ENCODE results near the gene WNT5B.

The WNT5B gene

DNA sequence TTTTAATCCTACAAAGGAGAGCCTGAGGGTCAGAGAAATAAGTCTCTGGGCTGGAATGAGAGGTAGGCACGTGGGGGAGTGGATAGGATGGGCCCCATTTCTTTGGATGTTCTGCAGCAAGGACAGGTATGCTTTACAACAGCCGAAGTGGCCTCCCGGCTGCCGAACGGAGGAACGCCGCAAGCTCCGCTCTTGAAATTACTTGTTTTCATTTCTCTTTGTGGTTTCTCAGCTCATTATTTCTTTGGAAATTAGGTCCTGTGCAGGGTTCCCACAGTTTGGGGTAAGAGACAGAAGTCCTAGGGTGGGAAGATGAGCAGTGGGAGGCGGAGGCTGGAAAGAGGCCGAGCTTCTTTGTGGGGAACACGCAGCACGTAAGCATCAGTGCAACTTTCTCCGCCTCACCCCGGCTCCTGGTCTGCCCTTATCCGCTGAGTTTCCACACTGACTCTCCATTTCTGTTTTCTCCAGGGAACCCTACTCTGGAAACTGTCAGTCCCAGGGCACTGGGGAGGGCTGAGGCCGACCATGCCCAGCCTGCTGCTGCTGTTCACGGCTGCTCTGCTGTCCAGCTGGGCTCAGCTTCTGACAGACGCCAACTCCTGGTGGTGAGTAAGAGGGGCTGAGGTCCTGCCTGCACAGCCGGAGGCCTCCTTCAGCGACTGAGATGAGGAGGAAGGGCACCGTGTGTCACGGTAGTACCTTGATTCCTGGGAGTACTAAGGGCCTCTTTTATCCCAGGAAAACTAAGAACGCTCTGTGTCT lies 2.0 kb downstream of the WNT5B start:
- DNase-seq = no peak

- no peak for DNase-seq
Measured at GRCh38 chr12:1632702-1633101, 3.7 kb downstream of the WNT5B start.

DNA sequence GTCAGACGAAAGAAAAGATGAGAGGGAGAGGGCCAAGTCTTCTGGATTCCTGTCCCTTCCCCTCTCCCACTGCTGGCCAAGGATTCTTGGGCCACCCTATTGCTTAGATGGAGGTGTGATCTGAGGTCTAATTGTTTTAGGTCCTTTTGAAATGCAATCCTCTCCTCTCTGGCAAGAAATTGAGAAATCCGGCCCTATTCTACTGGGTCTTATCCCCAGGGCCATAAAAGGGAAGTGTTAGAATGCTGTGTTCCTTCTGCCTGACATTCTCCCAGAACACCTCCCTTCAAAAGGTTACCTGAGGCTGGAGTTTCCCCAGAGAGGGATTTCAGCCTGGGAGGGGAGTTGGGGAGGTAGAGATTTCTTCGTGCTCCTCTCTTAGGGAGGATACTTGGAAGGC lies 4.4 kb downstream of the WNT5B start:
- no peak for DNase-seq

- no peak for DNase-seq
Measured at GRCh38 chr12:1634149-1634548, 5.1 kb downstream of the WNT5B start.

DNA sequence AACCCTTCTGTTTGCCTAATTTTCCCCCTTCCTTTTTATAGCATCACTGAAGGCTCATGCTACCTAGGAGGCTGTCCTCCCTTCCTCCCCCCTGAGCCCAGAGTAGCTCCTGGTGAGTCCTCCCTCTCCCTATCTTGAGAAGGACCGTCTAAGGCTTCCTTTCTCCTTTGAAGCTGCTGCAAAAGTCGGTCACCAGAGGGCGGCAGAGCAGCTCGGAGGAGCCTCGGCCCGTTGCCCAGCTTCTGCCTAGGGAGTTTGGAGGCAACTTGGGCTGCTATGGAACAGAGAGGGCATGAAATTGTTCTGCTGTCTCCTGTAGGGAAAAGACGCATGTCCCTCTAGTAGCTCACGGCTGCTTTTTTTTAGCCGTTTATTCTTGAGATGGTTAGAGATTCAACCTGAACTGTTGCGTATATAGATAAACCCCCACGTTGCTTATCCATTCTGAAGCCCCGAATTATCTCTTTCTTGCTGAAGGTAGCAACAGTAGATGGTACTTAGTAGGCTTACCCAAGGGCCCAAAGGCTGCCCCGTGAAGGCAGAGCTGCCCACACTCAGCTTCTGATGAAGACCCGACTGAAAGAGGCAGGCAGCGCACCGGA lies 5.7 kb downstream of the WNT5B start:
- peak; percentile 74 for DNase-seq

DNA sequence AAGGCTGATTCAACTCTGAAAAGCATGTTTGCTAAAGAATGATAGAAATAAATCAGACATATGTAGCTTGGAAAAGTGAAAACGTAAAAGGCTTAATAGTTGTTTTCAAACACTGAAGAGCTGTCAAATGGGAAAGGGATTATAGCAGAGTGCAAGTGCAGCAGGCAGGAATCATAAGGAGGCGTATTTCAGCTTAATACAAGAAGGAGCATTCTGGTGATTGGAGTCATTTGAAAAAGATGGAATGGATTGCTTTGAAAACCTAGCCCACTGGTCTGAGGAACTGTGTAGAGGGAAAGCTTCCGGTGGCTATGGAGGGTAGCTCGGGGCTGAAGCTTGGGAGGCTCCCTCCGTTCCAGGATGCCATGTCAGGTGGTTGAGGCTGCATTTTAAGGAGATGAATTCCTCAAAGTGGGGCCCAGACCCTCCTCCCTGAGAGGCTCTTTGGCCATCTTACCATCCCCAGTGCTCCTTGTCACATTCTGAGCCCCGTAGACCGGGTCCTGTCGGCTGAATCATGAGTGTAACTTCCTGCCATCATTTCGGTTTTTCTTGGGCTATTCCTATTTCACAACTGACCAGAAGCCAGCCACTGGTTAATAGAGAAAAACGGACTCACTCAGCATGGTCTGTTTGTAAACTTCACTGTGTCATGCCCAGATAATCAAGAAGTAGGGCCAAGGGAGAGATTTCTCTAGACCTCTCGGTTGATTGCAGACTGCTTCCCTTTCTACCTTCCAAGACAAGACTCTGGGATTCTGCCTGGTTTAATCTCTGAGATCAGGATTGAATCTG lies 6.5 kb downstream of the WNT5B start:
- no peak for DNase-seq

DNA sequence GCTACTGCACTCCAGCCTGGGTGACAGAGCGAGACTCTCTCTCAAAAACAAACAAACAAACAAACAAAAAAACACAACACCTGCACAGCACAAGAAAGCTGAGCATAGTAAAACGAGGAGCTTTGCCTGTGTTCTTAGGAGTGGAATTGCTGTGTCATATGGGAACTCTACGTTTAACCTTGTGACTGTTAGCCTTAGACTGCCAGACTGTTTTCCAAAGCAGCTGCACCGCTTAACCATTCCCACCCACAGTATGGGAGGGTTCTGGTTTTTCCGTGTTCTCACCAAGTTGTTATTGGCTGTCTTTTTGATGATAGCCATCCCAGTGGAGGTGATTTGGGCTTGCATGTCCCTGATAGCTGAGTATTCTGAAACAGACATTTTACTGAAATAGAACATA lies 9.2 kb downstream of the WNT5B start:
- DNase-seq = no peak

DNA sequence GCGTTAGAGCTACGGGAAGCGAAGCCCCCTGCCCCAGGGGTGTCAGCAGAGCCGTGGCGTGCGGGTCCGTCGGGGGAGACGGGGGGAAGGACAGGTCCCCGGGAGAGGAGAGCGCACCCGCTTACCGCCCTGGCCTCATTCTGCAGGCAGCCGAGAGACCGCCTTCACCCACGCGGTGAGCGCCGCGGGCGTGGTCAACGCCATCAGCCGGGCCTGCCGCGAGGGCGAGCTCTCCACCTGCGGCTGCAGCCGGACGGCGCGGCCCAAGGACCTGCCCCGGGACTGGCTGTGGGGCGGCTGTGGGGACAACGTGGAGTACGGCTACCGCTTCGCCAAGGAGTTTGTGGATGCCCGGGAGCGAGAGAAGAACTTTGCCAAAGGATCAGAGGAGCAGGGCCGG lies 10.5 kb downstream of the WNT5B start:
- DNase-seq = no peak

DNA sequence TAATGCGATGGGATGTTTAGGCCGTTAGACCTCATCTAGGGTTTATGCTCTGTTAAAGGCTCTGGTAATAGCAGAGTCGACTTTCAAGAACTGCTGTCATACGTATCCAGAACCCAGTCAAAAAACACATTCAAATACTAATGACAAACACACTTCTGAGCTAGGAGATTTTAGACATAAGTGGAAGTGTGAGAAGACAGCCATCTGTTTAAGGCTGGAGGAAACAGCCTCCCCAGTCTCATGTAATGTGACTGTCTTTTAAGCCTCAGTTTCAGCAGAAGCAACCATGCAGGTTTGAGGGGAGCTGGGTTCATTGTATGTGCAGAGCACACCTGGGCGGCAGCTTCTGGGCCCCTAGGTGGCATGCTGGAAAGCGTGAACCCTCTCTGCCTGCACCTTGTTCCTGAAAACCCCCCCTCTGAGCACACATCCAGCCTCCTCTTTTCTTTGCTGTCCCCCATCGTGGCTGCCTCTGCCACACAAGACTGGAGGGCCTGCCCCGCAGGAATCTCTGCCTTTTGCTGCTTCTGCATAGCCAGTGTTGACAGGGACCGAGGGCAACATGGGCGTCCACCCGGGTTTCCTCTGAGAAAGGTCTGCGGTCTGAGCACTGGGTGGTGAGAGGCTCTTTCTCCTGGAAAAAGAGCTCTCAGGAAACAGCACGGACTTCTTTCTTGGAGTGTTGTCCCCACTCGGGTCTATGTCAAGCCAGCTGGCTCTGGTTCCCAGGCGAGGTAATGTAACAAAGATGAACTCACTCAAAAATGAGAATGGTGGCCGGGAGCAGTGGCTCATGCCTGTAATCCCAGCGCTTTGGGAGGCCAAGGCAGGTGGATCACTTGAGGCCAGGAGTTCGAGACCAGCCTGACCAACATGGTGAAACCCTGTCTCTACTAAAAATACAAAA lies 11.6 kb downstream of the WNT5B start:
- DNase-seq = no peak

GRCh38 chr12:1642513-1642912 lies 13.5 kb downstream of the WNT5B start:
- no peak for DNase-seq

DNA sequence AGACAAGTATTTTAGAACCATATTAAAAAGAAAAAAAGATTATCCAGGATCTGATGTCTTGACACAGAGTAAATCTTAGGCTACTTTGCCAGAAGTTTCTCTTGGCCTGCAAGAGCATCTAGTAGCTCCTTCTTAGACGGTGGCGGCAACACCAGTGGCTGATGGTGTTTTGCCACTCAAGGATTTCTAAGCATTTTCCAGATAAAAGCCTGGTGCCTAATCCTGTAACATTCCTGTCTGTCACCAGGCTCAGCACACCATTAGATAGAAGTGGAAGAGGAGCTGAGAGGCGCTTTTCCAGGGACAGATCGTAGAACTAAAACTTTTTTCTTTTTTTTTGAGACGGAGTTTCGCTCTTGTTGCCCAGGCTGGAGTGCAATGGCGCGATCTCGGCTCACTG lies 14.0 kb downstream of the WNT5B start:
- no peak for DNase-seq

DNA sequence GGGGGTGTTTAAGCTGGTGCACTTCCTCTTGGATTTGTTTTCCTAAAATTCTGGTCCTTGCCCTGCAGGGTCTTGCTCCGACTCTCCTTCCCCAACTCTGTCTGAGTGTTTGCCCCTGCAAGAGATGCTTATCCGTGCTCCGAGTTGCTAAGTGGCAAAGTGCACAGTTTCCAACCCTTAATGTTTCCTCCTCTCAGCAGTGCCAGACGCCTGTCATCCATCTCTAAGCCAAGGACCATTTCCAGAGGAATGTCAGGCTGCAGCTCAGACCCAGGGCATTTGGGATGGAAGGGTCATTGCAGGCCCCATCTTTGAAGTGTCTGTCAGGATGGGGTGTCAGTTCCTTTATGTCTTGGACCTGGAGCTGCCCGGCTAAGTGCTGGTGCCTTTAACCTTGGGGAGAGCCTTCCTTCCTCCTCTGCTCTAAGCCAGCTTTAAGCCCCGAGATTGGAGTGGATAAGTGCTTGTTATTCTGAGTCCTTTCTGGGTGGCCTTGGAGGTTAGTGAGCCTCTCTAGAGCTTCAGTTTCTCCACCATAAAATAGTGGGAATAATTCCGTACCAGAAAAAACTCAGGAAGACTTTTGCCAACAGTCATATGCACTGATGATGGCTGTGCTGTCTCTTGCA lies 15.0 kb downstream of the WNT5B start:
- DNase-seq = no peak

DNA sequence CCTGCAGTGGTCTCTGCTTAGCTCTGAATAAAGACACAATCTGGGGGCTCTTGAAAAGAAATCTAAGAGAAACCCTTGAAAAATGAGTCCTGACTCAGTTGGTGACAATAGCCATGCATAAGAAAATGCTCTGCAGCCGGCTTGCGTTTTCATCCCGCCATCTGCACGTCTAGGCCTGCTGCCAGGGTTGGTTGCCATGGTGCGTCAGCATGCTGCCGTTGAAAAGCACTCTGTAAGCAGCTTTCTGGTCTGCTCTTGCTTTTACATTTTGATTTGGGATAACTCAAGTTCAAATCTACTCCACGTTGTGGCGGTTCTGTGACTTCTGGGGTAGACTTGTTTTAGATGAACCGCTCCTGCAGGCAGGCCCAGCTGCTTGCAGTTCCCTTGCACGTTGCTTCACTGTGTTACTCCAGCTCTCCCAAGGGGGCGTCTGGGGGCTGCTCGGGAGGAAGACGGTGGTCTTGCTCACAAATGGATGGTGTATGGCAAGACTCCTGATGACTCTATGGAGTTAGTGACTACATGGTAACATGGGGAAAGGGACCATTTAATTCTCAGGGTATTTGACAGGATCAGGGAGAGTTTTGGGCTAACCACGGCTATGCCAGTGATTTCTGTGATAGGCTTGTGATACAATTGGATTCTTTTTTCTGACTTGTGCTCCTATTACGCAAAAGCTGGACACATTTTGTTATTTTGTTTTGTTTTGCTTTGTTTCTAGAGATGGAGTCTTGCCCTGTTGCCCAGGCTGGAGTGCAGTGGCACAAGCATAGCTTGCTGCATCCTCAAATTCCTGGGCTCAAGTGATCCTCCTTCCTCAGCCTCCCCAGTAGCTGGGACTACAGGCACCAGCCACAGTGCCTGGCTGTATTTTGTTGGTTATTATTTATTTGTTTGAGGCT lies 15.8 kb downstream of the WNT5B start:
- no peak for DNase-seq

DNA sequence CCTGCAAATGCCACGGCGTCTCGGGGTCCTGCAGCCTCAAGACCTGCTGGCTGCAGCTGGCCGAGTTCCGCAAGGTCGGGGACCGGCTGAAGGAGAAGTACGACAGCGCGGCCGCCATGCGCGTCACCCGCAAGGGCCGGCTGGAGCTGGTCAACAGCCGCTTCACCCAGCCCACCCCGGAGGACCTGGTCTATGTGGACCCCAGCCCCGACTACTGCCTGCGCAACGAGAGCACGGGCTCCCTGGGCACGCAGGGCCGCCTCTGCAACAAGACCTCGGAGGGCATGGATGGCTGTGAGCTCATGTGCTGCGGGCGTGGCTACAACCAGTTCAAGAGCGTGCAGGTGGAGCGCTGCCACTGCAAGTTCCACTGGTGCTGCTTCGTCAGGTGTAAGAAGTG lies 16.8 kb downstream of the WNT5B start:
- no peak for DNase-seq

GRCh38 chr12:1646569-1647284 lies 17.7 kb downstream of the WNT5B start:
- no peak for DNase-seq

DNA sequence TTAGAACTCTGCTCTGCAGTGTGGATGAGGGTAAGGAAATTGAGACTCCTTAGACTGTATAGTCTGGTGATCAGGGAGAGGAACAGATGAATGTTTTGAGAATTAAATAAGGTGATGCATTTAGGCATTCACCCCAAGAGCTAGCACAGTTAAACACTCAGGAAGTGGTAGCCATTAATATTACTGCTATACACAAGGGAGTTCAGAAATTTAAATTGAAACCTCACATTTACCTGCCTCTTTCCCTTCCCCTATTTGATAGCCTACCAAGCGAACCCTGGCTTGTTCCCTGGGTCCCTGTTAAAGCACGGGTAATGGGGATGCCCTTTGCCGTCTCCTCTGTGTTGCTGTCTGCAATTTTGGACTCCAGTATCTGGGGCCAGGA lies 18.2 kb downstream of the WNT5B start:
- no peak for DNase-seq

DNA sequence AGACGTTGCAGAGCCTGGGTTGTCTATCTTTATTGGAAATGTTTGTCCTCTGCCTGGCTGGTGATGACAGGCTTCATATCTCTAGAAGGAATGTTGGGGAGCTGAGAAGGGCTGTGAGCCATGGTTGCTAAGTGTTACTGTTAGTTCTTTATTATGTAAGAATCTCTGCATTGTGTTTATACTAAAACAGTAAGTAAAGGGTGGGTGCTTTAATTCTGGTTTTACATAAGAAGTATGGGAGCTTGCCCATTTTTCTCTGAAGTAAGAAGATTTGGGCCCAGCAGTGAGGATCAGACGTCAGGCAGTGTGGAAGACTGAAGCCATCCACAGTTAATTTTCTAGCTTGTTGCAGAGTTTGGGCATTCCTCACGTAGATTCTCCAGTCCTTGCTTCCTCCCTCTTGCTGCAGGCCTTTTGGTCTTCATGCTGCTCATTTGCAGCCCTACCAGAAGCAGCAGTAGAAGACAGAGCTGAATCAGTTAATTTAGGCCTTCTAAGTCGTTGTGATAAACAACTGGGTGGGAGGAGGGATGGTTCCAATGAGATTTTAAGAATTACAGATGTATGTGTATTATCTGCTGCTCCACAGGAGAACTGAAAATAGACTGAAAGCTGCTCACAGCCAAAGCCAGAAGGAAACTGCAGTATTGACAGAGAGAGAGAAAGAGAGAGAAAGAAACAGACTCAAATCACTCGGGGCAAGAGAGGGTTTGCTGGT lies 21.4 kb downstream of the WNT5B start:
- DNase-seq = no peak

DNA sequence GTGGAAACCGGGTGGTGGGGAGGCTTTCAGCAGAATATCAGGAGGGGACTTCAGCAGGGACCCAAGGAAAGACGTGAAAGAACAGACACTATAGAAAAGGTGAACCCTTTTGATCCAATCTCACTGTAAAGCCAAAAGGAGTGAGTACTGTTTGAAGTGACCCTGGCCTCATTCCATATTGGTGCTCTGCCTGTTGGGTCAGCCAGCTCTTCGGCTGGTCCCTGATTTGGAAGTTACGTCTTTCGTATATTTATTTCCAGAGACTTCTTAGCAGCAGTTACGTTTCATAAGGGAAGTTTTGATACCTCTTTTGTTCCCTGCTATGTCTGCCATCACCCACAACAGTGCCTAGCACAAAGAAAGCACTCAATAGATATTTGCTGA lies 21.9 kb downstream of the WNT5B start:
- DNase-seq = no peak

- no peak for DNase-seq
Measured at GRCh38 chr12:1651946-1652345, 22.9 kb downstream of the WNT5B start.

- DNase-seq = no peak
Measured at GRCh38 chr12:1655225-1655788, 26.3 kb downstream of the WNT5B start.
